Skeletal muscle tissue (tissue), 4 donors: ENCODE data around the gene CD86. TPM values are rescaled to one million over a fixed set of nuclear protein-coding genes. Genes with fewer than 3 reads are reported as not detected.

Source experiments
- H3K27ac ChIP-seq: one replicate; pipeline ENCODE4 v1.7.0; 2013; ENCODE audit warnings: mild to moderate bottlenecking, low read depth, low read length, inconsistent platforms
- H3K27me3 ChIP-seq, 3 donors: one replicate each; pipeline ENCODE4 v1.7.0; 2013; ENCODE audit warnings: low read length in 3 of 3; ENCODE audit not compliant: control insufficient read depth in 3 of 3, insufficient read depth in 3 of 3
- H3K36me3 ChIP-seq, 3 donors: one replicate each; pipeline ENCODE4 v1.7.0; 2013; ENCODE audit warnings: low read length in 3 of 3; ENCODE audit not compliant: control insufficient read depth in 3 of 3, insufficient read depth in 3 of 3
- H3K4me1 ChIP-seq, 3 donors: one replicate each; pipeline ENCODE4 v1.7.0; 2013; ENCODE audit warnings: low read length in 3 of 3, mild to moderate bottlenecking in 3 of 3; ENCODE audit not compliant: control insufficient read depth in 3 of 3, insufficient read depth in 3 of 3
- H3K4me3 ChIP-seq, 3 donors: one replicate each; pipeline ENCODE4 v1.7.0; 2013; ENCODE audit warnings: low read length in 3 of 3
- H3K9ac ChIP-seq, 3 donors: one replicate each; pipeline ENCODE4 v1.7.0; 2013; ENCODE audit warnings: low read length in 3 of 3, mild to moderate bottlenecking in 3 of 3, moderate library complexity in 2 of 3, low read depth in 1 of 3
- H3K9me3 ChIP-seq, 3 donors: one replicate each; pipeline ENCODE4 v1.7.0; 2013; ENCODE audit warnings: low read length in 3 of 3; ENCODE audit not compliant: control insufficient read depth in 3 of 3
- total RNA-seq: library from RNA; depleted of rRNA; stranded (reverse); fragments of >200 nt; gene quantifications from one replicate; pipeline ENCODE4 v1.2.3, GENCODE V29; 2014
- donor health status: Osteomylitis.

The CD86 gene
- total RNA-seq, 1 donor from 2014 or later: 3.7 TPM

DNA sequence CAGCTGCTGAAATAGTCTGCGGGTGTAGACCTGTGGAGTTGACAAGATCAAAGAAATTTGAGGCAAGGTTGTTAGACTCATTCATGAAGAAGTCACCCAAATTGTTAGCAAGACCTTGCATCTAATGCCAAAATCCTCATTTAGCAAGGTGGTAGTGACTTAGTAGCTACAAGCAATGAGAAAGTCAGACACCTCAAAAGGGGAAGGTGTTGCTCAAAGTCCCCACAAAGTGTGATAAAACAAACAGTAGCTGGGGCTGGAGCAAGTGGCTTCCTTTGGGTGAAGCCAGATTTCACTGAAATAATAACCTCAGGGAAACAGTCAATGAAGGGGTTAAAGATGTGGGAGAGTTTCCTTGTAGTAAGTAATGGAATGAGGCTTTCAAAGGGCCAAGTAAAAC, 44.9 kb downstream of the CD86 start:
- no peaks in the 10 kb centered on the region for H3K9me3 ChIP-seq
- no peaks in the 10 kb centered on the region for H3K27me3 ChIP-seq
- no peak overlapping the region for H3K27ac ChIP-seq
- H3K4me1 ChIP-seq: no peaks in the 10 kb centered on the region
- no peaks in the 10 kb centered on the region for H3K36me3 ChIP-seq
- H3K4me3 ChIP-seq: no peak overlapping the region
- H3K9ac ChIP-seq: no peak overlapping the region

DNA sequence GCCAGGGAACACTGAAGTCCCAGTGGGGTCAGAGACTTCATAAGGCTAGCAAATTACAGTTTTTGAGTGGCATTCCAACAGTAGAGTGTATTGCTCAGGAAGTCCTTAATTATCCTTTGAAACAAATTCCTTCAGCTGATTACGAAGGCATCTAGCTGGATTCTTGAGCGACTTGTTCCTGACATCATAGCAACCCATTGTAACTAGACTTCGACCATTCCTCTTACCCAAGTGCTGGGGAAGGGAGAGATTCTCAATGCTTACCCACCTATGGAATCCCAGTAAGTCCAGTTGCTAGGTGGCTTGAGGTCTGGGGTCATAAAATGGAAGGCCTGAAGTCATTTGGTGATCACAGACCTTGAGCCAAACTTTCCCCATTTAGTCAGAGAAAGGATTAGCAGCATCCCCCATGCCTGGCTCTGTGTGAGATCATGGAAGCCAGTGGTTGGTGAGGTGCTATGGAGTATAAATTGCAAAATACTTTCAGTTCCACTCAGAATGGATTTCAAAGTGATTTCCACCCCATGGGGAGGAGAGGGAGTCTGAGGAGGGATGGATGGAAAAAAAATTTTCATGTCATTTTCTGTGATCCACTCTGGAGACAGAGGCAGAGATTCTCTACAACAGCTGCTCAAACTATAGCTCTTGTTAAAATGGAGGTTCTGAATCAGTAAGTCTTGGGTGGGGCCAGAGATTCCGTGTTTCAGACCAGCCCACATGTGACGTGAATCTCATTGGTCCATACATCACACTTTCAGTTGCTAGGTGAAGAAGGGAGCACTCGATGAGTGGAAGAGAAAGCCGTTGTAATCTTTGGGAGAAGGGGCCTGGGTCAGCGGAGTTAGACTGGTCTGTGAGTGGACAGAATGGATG, 45.7 kb downstream of the CD86 start:
- Histone ChIP-seq H3K36me3 (no peaks in the 10 kb centered on the region), H3K9ac (no peak overlapping the region), H3K27ac (no peak overlapping the region), H3K4me1 (no peaks in the 10 kb centered on the region), H3K4me3 (no peak overlapping the region), H3K27me3 (no peaks in the 10 kb centered on the region), H3K9me3 (no peaks in the 10 kb centered on the region)

DNA sequence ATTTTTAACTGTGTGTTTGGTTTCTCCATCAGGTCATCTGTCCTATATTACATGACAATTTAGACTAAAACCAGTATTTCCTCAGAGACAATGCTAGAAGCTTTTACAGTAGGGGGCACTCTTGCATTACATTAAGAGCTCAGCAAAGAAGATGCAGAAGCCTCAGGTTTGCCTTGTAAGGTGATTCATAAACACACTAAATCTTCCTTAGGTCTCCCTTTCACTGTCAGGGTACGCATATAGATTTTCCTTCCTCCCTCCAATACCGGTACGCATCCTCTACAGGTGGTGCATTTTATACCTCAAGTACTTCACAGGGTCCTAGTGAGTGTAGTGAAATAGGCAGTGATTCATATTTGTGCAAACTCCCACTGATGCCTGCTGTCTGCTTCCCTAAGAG, 46.5 kb downstream of the CD86 start:
- no peak overlapping the region for H3K4me3 ChIP-seq
- H3K27me3 ChIP-seq: no peaks in the 10 kb centered on the region
- H3K27ac ChIP-seq: no peak overlapping the region
- no peaks in the 10 kb centered on the region for H3K36me3 ChIP-seq
- H3K4me1 ChIP-seq: no peaks in the 10 kb centered on the region
- no peak overlapping the region for H3K9ac ChIP-seq
- no peaks in the 10 kb centered on the region for H3K9me3 ChIP-seq

DNA sequence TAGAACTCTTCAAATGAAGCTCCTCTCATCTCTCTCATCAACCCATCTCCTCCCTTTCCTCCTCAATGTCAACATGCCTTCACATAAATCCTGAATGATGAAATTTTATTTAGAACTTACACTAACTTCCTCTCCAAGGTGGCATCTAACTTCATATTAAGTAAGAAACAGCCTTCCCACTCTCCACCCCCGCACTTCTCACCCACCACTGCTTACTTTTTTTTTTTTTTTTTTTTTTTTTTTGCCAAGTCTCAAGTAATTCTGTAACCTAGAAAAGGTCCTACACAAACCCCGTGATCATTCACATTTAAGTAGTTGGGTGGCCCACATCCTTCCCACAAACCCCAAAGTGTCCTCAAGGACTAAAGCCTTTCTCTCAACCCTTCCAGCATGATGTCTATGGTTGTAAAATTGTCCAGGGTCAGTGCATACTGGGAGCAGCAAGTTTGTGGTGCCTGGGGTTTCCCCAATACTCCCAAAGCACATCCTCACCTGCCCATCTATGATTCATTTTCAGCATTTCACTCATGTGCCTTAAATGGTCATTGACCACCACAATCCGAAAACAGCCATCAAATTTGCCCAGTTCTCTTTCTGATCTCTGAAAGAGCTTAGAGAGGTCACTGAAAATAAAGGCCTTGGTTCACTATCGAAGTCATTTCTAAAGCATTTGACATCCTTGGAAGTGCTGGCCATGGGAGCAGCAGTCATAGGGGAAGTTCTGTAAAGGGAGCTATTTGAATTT, 47.2 kb downstream of the CD86 start:
- Histone ChIP-seq H3K4me1 (no peaks in the 10 kb centered on the region), H3K27me3 (no peaks in the 10 kb centered on the region), H3K36me3 (no peaks in the 10 kb centered on the region), H3K9me3 (no peaks in the 10 kb centered on the region), H3K4me3 (no peak overlapping the region), H3K9ac (no peak overlapping the region), H3K27ac (no peak overlapping the region)

DNA sequence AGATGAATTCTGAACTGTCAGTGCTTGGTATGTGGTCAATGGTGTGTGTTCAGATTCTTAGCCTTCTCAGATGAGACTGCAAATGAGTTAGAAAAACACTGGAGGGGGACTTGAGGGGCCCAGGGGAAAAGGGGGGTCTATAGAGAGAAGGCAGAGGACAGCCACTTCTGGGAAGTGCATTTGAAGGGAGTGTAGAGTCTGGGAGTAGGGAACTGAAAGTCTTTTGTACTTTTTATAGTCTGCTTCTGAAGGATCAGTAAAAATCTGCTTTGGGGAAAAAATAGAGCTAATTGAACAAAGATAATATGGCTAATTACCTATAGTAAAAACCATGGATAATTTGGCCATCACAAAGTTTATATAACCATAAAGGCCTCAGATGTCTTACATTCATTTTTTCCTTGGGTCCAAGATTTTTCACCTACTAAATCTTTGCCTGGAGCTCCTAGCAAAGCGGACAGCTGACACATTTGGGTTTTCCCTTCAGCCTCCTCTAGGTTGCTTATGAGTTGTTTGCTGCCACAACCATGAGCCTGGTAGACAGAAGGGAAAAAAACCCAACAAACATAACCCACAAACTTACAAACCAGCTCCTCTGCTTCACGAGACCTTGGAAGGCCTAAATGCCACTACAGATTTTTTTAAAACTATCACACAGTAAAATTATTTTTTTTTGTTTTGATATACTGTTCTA, 48.8 kb downstream of the CD86 start:
- Histone ChIP-seq H3K4me3 (no peak overlapping the region), H3K9ac (no peak overlapping the region), H3K36me3 (no peaks in the 10 kb centered on the region), H3K27ac (no peak overlapping the region), H3K27me3 (no peaks in the 10 kb centered on the region), H3K4me1 (no peaks in the 10 kb centered on the region), H3K9me3 (no peaks in the 10 kb centered on the region)

DNA sequence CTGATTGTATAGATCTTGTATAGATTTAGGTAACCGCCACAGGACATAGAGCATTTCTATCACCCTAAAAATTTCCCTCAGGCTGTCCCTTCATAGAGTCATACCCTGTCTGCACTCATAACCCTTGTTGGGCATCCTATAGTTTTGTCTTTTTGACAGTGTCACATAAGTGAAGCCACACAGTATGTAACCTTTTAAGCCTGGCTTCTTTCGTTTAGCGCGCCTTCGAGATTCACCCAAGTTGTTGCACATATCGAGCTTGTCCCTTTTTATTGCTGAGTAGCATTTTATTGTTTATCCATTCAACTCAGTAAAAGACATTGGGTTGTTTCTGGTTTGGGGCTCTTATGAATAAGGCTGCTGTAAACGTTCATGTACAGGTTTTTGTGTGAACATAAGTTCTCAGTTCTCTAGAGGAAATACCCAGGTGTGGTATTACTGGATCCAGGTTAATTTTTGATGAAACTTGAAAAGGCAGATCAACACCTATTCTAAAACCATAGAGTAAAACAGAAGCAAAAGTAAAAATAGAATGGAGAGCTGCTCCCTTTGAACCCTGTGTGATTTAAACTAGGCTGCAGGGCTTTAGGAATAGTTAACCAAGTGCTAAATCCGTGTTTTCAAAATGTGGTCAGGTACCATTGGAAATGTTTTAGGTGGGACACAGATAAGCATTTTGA, 49.5 kb downstream of the CD86 start:
- Histone ChIP-seq H3K36me3 (no peaks in the 10 kb centered on the region), H3K4me1 (no peaks in the 10 kb centered on the region), H3K9ac (no peak overlapping the region), H3K4me3 (no peak overlapping the region), H3K27ac (no peak overlapping the region), H3K9me3 (no peaks in the 10 kb centered on the region), H3K27me3 (no peaks in the 10 kb centered on the region)

DNA sequence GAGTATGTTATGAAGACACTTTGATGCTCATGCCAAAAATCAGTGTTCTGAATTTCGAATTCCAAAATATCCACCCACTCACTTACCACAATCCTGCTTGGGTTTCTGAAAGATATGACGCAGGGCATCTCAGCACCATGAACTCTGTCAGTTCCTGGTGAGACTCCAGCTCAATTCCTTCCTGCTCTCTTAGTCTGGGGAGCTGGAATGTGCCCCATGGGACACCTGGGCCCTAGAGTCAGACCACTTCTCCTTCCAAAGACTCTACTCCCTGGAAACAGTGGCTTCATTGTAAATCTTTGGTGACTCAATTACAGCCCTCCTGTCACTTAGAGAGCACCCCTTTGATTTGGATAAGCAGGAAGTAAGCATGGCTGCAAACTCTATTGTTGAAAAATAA, 50.5 kb downstream of the CD86 start:
- Histone ChIP-seq H3K27me3 (no peaks in the 10 kb centered on the region), H3K4me1 (no peaks in the 10 kb centered on the region), H3K36me3 (no peaks in the 10 kb centered on the region), H3K27ac (no peak overlapping the region), H3K4me3 (no peak overlapping the region), H3K9ac (no peak overlapping the region), H3K9me3 (no peaks in the 10 kb centered on the region)

DNA sequence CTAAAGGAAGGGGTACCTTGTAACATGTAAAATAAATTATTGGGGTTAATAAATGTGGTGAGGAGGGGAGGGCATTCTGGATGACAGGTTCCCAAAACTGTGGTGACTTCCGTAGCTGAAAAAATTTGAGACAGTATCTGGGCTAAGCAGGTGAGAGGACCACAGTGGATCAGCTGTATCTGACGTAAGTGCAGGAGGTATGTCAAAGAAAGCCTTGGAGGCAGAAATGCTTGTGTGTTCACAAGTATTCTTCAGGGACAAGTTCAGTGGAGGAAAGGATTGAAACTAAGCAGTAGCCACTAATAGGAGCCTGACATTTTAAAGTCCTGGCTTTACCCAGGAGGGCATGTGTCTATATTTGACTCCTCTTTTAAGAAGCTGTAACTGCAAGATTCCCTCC, 52.0 kb downstream of the CD86 start:
- Histone ChIP-seq H3K9ac (no peak overlapping the region), H3K4me1 (no peaks in the 10 kb centered on the region), H3K36me3 (no peaks in the 10 kb centered on the region), H3K27ac (no peak overlapping the region), H3K27me3 (no peaks in the 10 kb centered on the region), H3K9me3 (peaks cover 0 to 2% (median 0%) of the 10 kb centered on the region in 3 donors), H3K4me3 (no peak overlapping the region)

DNA sequence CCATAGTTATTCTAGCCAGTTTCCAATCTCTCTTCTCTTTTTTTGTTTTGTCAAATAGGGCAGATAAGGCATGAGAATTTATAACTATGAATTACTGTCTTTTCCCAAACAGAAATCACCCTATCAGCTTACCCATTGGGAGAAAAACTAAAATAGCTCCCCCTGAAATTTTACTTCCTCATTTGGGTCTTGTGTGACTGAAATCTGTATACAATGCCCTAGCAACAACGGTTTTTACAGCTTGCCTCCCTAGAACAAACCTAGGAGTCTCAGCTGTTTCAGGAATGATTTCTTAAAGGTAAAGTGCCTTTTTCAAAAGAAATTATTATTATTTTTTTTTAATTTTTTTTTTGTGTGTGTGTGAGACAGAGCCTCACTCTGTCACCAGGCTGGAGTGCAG, 56.8 kb downstream of the CD86 start:
- Histone ChIP-seq H3K36me3 (no peaks in the 10 kb centered on the region), H3K4me1 (no peaks in the 10 kb centered on the region), H3K27ac (no peak overlapping the region), H3K4me3 (no peak overlapping the region), H3K9me3 (peaks cover 0 to 2% (median 0%) of the 10 kb centered on the region in 3 donors), H3K9ac (no peak overlapping the region), H3K27me3 (no peaks in the 10 kb centered on the region)
